ENCODE data around the gene NTRK2. TPM values are rescaled to one million over a fixed set of nuclear protein-coding genes. Genes with fewer than 3 reads are reported as not detected.

Gene NTRK2
- total RNA-seq, 4 donors from 2014 or later: 1.1 to 7.3 (median 1.5) TPM

DNA sequence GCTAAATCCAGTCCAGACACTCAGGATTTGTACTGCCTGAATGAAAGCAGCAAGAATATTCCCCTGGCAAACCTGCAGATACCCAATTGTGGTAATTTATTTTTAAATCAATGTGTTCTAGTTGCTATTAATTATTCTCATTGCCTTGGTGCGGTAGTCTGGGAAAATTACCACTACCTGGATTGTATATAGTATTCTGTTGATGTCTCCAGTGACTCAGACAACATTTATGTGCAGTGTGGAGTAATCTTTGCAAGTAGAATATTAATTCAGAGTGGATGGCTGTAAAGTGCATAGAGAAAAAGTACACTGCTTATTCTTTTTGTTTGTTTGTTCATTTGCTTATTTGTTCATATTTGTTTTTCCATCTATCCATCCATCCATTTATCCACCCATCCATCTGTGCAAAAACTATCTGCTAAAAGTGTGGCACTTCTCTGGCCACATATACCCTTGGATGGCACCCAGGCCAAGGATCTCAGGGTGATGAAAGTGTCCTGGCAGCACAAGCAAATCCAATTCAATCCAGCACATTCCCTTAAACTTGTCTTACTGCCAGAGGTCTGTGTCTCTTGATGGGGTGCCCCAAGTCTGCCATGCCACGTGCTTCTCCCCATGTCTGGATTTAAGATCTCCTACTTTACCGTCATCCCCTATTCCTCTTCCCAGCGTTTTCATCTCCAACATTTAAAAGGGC is 41.3 kb downstream of the NTRK2 start:
- no peaks in the 10 kb centered on the region for H3K27me3 ChIP-seq
- ATAC-seq (no peak), DNase-seq (no peak)
- in situ Hi-C loops (cut with MboI; ENCODE audit: low sequenced_read_pairs in 4 of 4): no loop called here
- no peak for TF ChIP-seq POLR2A (IDR thresholded peaks at IDR 0.05)
- TF ChIP-seq, protein P1, sequence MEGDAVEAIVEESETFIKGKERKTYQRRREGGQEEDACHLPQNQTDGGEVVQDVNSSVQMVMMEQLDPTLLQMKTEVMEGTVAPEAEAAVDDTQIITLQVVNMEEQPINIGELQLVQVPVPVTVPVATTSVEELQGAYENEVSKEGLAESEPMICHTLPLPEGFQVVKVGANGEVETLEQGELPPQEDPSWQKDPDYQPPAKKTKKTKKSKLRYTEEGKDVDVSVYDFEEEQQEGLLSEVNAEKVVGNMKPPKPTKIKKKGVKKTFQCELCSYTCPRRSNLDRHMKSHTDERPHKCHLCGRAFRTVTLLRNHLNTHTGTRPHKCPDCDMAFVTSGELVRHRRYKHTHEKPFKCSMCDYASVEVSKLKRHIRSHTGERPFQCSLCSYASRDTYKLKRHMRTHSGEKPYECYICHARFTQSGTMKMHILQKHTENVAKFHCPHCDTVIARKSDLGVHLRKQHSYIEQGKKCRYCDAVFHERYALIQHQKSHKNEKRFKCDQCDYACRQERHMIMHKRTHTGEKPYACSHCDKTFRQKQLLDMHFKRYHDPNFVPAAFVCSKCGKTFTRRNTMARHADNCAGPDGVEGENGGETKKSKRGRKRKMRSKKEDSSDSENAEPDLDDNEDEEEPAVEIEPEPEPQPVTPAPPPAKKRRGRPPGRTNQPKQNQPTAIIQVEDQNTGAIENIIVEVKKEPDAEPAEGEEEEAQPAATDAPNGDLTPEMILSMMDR (IDR thresholded peaks at IDR 0.05 in 4 of 5, conservative IDR thresholded peaks at IDR 0.05 in 1 of 5): no peak
- intact Hi-C loops (cut with DNase I; ENCODE audit: low total_unique reads): no loop called here
- no peak overlapping the region for H3K27ac ChIP-seq
- H3K36me3 ChIP-seq: no peaks in the 10 kb centered on the region
- H3K4me1 ChIP-seq: no peaks in the 10 kb centered on the region
- H3K4me3 ChIP-seq: no peak overlapping the region
- no peaks in the 10 kb centered on the region for H3K9me3 ChIP-seq

DNA sequence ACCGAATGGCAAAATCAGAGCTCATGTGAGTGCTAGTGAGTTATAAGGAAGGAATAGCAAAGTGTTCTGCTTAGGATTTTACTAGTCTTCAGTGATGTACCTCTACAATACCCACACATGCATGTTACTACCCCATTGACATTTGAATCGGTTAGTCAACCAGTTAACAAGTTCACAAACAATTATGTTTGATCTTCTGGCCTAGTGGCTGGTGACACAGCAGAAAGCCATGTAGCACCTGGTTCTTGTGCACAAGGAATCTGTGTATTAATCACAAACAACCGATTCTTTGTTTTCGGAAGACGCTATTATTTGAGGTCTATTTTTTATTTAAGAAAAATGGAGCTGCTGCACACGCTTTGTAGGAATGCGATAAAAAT is 41.9 kb downstream of the NTRK2 start:
- TF ChIP-seq, protein P1 (IDR thresholded peaks at IDR 0.05 in 4 of 5, conservative IDR thresholded peaks at IDR 0.05 in 1 of 5): no peak
- no peak for TF ChIP-seq POLR2A (IDR thresholded peaks at IDR 0.05)
- Histone ChIP-seq H3K27ac (no peak overlapping the region), H3K4me1 (no peaks in the 10 kb centered on the region), H3K36me3 (no peaks in the 10 kb centered on the region), H3K27me3 (no peaks in the 10 kb centered on the region), H3K9me3 (no peaks in the 10 kb centered on the region), H3K4me3 (no peak overlapping the region)
- in situ Hi-C loops (cut with MboI; ENCODE audit: low sequenced_read_pairs in 4 of 4): no loop called here
- DNase-seq: no peak
- intact Hi-C loops (cut with DNase I; ENCODE audit: low total_unique reads): no loop called here
- no peak for ATAC-seq

DNA sequence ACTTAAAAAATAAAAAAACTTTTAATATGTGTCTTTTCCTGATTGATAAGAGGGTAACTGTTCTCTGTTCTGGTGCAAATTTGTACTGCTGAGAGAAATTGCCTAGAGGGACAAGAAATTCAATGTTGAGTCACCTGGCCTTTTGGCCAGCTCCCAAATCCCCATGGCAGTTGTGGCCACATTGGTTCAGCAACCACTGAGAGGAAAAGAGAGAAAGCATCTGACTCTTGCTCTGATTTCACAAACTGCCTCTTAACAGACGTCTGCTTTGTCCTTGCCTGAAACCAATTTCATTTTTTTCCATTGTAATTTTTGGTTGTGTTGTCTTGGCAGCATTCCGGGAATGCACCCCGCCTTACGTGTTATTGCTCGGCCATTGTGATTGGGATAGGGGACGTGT is 42.4 kb downstream of the NTRK2 start:
- no peak for ATAC-seq
- no peak for TF ChIP-seq POLR2A (IDR thresholded peaks at IDR 0.05)
- TF ChIP-seq, protein P1 (IDR thresholded peaks at IDR 0.05 in 4 of 5, conservative IDR thresholded peaks at IDR 0.05 in 1 of 5): no peak
- intact Hi-C loops (cut with DNase I; ENCODE audit: low total_unique reads) (no loop called here), in situ Hi-C loops (cut with MboI; ENCODE audit: low sequenced_read_pairs in 4 of 4) (no loop called here)
- H3K4me3 ChIP-seq: no peak overlapping the region
- no peaks in the 10 kb centered on the region for H3K9me3 ChIP-seq
- H3K4me1 ChIP-seq: no peaks in the 10 kb centered on the region
- no peak overlapping the region for H3K27ac ChIP-seq
- H3K27me3 ChIP-seq: no peaks in the 10 kb centered on the region
- peak in 1 of 2 donors; percentile 21 for DNase-seq
- no peaks in the 10 kb centered on the region for H3K36me3 ChIP-seq

DNA sequence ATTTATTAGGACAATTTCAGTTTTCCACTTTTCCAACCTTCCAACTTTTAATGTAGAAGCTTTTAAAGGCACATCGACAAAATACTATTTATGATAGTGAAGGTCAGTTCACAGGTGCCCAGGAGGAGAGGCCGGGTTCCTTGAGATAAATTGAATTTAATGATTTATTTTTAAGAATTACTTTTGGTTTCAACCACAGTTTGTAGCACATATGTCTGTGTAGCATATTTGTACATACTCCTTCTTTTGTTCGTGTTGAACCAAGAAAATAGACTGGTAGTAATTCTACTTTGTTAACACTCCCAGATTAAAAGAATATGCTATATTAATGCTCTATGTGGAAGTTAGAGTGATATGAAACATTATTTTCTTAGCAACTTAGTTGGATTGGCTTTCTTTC is 46.7 kb downstream of the NTRK2 start:
- in situ Hi-C loops (cut with MboI; ENCODE audit: low sequenced_read_pairs in 4 of 4): no loop called here
- intact Hi-C loops (cut with DNase I; ENCODE audit: low total_unique reads): no loop called here
- H3K9me3 ChIP-seq: no peaks in the 10 kb centered on the region
- H3K4me1 ChIP-seq: no peaks in the 10 kb centered on the region
- H3K36me3 ChIP-seq: no peaks in the 10 kb centered on the region
- DNase-seq (no peak), ATAC-seq (no peak)
- no peak for TF ChIP-seq POLR2A (IDR thresholded peaks at IDR 0.05)
- TF ChIP-seq, protein P1 (IDR thresholded peaks at IDR 0.05 in 4 of 5, conservative IDR thresholded peaks at IDR 0.05 in 1 of 5): no peak
- H3K4me3 ChIP-seq: no peak overlapping the region
- H3K27ac ChIP-seq: no peak overlapping the region
- no peaks in the 10 kb centered on the region for H3K27me3 ChIP-seq

DNA sequence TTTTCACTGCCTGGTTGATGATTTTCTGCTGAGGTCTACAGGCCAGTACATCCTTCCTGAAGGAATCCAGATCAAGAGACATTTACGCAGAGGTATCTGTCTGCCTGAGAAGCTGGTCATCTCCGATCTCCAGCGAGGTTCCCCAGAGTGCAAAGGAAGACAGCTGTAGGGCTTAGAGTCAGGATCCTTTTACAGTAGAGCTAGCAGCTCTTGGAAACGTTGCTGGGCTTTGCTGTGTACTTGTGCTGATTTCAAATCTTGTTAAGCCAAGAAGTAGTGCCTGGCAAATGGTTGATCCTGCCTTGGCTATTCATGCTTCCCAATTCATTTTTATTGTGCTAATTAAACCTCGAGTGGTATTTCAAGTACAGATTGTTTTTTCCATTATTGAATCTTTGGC is 48.9 kb downstream of the NTRK2 start:
- Histone ChIP-seq H3K9me3 (no peaks in the 10 kb centered on the region), H3K36me3 (no peaks in the 10 kb centered on the region), H3K27me3 (no peaks in the 10 kb centered on the region), H3K4me3 (no peak overlapping the region), H3K27ac (no peak overlapping the region), H3K4me1 (no peaks in the 10 kb centered on the region)
- ATAC-seq (no peak), DNase-seq (no peak)
- no peak for TF ChIP-seq POLR2A (IDR thresholded peaks at IDR 0.05)
- TF ChIP-seq, protein P1 (IDR thresholded peaks at IDR 0.05 in 4 of 5, conservative IDR thresholded peaks at IDR 0.05 in 1 of 5): no peak
- intact Hi-C loops (cut with DNase I; ENCODE audit: low total_unique reads) (no loop called here), in situ Hi-C loops (cut with MboI; ENCODE audit: low sequenced_read_pairs in 4 of 4) (no loop called here)
